Measurements from ENCODE around the gene IQGAP2.

IQGAP2 gene

DNA sequence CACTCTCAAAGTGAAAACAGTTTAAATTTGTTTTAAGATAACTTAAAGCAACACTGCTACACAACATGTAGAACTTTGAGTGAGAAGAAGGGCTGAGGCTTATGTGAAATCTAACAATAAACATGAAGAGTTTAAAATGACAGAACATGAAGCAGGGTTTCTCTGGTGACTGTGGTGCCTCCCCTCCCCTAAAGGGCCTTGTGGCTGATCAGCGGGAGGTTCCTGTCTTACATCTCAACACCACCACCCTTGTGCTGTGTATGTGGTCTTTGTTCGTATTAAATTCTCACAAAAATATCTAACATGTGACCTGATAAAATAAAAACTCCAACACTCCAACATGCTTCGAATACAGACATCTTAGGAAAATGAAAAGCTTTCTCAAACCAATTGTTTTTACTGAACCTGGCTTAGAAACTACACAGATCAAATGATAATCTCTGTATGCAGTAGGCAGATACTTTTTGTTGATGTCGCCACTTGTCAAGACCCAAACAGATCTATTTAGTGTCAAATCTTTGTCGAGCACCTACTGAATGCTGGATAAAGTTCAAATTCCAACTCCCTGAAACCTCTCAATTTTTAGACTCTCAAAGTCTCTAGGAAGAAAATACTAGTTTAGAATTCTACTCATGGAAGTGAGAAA lies 9.9 kb upstream of the IQGAP2 start:
- TF ChIP-seq, protein P1, sequence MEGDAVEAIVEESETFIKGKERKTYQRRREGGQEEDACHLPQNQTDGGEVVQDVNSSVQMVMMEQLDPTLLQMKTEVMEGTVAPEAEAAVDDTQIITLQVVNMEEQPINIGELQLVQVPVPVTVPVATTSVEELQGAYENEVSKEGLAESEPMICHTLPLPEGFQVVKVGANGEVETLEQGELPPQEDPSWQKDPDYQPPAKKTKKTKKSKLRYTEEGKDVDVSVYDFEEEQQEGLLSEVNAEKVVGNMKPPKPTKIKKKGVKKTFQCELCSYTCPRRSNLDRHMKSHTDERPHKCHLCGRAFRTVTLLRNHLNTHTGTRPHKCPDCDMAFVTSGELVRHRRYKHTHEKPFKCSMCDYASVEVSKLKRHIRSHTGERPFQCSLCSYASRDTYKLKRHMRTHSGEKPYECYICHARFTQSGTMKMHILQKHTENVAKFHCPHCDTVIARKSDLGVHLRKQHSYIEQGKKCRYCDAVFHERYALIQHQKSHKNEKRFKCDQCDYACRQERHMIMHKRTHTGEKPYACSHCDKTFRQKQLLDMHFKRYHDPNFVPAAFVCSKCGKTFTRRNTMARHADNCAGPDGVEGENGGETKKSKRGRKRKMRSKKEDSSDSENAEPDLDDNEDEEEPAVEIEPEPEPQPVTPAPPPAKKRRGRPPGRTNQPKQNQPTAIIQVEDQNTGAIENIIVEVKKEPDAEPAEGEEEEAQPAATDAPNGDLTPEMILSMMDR (IDR thresholded peaks at IDR 0.05), result no peak
- H3K9ac ChIP-seq, result peak overlapping the region; percentile 15
- no peak overlapping the region for H3K4me2 ChIP-seq (ENCODE audit: low read length)
- peak overlapping the region; percentile 81 for H2AFZ ChIP-seq
- no peaks in the 10 kb centered on the region for H3K9me3 ChIP-seq (ENCODE audit: control insufficient read depth, low read length)
- H3K79me2 ChIP-seq, result peaks cover 2% of the 10 kb centered on the region
- H3K27ac ChIP-seq, result no peak overlapping the region
- no peaks in the 10 kb centered on the region for H3K36me3 ChIP-seq (ENCODE audit: control insufficient read depth, insufficient read depth, low read length)
- peaks cover 32% of the 10 kb centered on the region for H3K4me1 ChIP-seq
- no peaks in the 10 kb centered on the region for H3K27me3 ChIP-seq (ENCODE audit: control insufficient read depth, insufficient read depth, low read length)
- no peak overlapping the region for H3K4me3 ChIP-seq (ENCODE audit: low read depth, low read length)

DNA sequence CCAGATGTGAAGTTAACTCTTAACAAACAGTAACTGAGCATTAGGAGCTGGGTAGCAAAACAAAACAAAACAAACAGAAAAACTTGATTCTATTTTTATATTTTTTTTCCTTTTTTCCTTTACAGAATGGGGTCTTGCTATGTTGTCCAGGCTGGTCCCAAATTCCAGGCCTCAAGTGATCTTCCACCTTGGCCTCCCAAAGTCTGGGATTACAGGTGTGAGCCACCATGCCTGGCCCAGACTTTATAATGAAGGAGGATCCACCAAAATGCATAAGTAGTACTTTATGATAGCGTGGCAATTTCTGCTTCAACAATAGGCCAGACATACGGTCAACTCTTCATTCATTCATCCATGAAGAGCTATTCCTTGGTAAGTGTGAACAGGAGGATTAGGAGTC lies 5.9 kb upstream of the IQGAP2 start:
- Histone ChIP-seq H3K27ac (no peak overlapping the region), H3K4me3 (ENCODE audit: low read depth, low read length) (no peak overlapping the region), H3K27me3 (ENCODE audit: control insufficient read depth, insufficient read depth, low read length) (no peaks in the 10 kb centered on the region), H3K4me1 (peaks cover 22% of the 10 kb centered on the region), H3K4me2 (ENCODE audit: low read length) (no peak overlapping the region), H3K9me3 (ENCODE audit: control insufficient read depth, low read length) (no peaks in the 10 kb centered on the region), H3K36me3 (ENCODE audit: control insufficient read depth, insufficient read depth, low read length) (no peaks in the 10 kb centered on the region), H3K9ac (no peak overlapping the region), H3K79me2 (peaks cover 6% of the 10 kb centered on the region), H2AFZ (no peak overlapping the region)
- TF ChIP-seq, protein P1 (IDR thresholded peaks at IDR 0.05), result no peak

DNA sequence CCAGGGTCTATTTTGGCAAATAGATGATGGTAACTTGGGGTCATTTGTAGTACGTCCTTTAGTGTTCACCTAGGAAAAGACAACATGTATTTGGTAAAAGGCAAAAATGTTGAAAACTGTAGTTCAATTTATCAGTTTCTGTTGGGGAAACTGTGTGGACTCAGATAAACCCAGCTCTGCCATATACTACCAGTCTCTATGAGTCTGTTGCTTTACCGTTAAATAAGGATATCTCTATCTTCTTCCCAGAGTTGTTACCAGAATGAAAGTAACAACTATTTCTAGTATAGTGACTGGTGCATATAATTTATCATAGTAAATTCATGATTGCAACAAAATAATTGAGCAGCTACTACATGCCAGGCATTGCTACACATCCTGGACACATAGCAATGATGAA lies 3.8 kb upstream of the IQGAP2 start:
- no peak overlapping the region for H3K4me3 ChIP-seq (ENCODE audit: low read depth, low read length)
- peaks cover 15% of the 10 kb centered on the region for H3K4me1 ChIP-seq
- TF ChIP-seq, protein P1 (IDR thresholded peaks at IDR 0.05), result no peak
- no peak overlapping the region for H2AFZ ChIP-seq
- H3K4me2 ChIP-seq (ENCODE audit: low read length), result no peak overlapping the region
- H3K79me2 ChIP-seq, result peaks cover 6% of the 10 kb centered on the region
- H3K9ac ChIP-seq, result no peak overlapping the region
- H3K27me3 ChIP-seq (ENCODE audit: control insufficient read depth, insufficient read depth, low read length), result no peaks in the 10 kb centered on the region
- H3K9me3 ChIP-seq (ENCODE audit: control insufficient read depth, low read length), result no peaks in the 10 kb centered on the region
- no peaks in the 10 kb centered on the region for H3K36me3 ChIP-seq (ENCODE audit: control insufficient read depth, insufficient read depth, low read length)
- no peak overlapping the region for H3K27ac ChIP-seq

DNA sequence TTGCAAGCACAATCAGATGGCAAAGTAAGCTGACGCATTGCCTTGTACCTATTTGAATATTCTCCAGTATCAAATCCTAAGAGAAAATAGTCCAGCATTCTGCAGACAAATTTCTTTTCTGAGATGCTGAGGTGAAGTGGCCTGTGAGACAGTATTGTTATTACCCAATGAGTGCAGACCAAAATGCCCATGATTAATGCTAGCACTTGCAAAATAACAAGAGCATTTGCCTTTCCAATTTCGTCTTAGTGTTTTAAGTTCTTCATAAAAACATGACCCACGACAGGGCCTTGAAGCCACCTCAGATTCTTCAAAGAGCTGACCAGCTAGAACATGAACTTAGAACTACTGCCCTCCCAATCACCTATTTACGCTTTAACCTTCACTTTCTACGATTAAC lies 2.6 kb upstream of the IQGAP2 start:
- peaks cover 6% of the 10 kb centered on the region for H3K79me2 ChIP-seq
- no peak overlapping the region for H3K9ac ChIP-seq
- no peaks in the 10 kb centered on the region for H3K36me3 ChIP-seq (ENCODE audit: control insufficient read depth, insufficient read depth, low read length)
- no peak overlapping the region for H3K4me2 ChIP-seq (ENCODE audit: low read length)
- H3K4me3 ChIP-seq (ENCODE audit: low read depth, low read length), result no peak overlapping the region
- H2AFZ ChIP-seq, result peak overlapping the region; percentile 30
- TF ChIP-seq, protein P1 (IDR thresholded peaks at IDR 0.05), result no peak
- H3K27me3 ChIP-seq (ENCODE audit: control insufficient read depth, insufficient read depth, low read length), result no peaks in the 10 kb centered on the region
- H3K4me1 ChIP-seq, result peaks cover 22% of the 10 kb centered on the region
- no peaks in the 10 kb centered on the region for H3K9me3 ChIP-seq (ENCODE audit: control insufficient read depth, low read length)
- H3K27ac ChIP-seq, result peak overlapping the region; percentile 96

DNA sequence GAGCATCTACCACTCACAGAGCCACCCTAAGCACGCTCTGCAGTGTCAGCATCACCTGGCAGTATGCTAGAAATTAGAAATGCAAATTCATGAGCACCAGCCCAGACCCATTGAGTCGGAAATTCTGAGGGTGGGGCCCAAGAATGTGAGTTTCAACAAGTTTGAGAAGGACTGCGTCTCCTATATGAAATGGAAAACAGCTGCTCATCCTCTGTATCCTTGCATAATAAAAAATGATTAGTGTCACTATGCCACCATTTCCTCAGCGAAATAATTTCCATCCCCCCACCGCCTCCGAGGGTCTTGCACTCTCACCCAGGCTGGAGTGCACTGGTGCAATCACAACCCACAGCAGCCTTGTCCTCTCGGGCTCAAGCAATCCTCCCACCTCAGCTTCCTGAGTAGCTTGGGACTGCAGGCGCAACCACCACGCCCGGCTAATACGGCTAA lies 1.3 kb upstream of the IQGAP2 start:
- TF ChIP-seq, protein P1 (IDR thresholded peaks at IDR 0.05), result no peak
- no peaks in the 10 kb centered on the region for H3K27me3 ChIP-seq (ENCODE audit: control insufficient read depth, insufficient read depth, low read length)
- peak overlapping the region; percentile 80 for H3K4me3 ChIP-seq (ENCODE audit: low read depth, low read length)
- H3K4me2 ChIP-seq (ENCODE audit: low read length), result peak overlapping the region; percentile 87
- H3K9ac ChIP-seq, result peak overlapping the region; percentile 16
- H3K4me1 ChIP-seq, result peaks cover 22% of the 10 kb centered on the region
- peaks cover 4% of the 10 kb centered on the region for H3K79me2 ChIP-seq
- no peaks in the 10 kb centered on the region for H3K9me3 ChIP-seq (ENCODE audit: control insufficient read depth, low read length)
- no peaks in the 10 kb centered on the region for H3K36me3 ChIP-seq (ENCODE audit: control insufficient read depth, insufficient read depth, low read length)
- peak overlapping the region; percentile 96 for H3K27ac ChIP-seq
- peak overlapping the region; percentile 92 for H2AFZ ChIP-seq
